Ovary (tissue), 3 donors: ENCODE measurements around the gene SSTR5.

Source experiments
- CTCF ChIP-seq, 3 donors: fragments of 450-650 bp in 2 of 3; fragments of 200-600 bp in 1 of 3; IDR thresholded peaks; one replicate each; pipeline versions ENCODE4 v1.5.1 to v1.8.0; 2016 to 2022; ENCODE audit warnings: antibody characterized with exemption in 3 of 3, mild to moderate bottlenecking in 1 of 3
- EP300 ChIP-seq: sonication (generic); formaldehyde crosslinking; IDR thresholded peaks from one replicate; pipeline ENCODE4 v1.6.1; 2017; ENCODE audit warnings: antibody characterized with exemption
- POLR2A ChIP-seq: fragments of 450-650 bp; IDR thresholded peaks from one replicate; pipeline ENCODE4 v1.6.1; 2017; ENCODE audit warnings: antibody characterized with exemption, mild to moderate bottlenecking, moderate library complexity
- donor health status: DM: no; HTN: no; CAD: no.

DNA sequence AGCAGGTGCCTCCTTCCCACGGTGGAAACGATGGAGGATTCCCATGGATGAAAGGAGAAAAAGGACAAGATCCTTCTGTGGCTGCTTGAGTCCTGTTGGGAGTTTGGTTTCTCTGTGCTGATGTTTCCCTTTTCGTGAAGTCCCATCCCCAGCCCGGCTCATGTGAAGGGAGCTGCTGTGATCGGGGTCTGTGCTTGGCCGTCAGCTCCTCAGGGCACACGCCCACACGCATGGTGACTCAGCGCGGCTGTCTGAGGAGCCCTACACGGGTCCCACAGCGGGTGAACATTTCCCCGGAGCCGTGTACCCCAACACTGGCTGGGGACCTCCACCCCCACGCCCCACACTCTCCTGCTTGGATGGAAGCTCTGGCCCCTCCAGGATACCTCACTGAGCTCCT is 44.5 kb upstream of the SSTR5 start:
- no peak for TF ChIP-seq POLR2A
- no peak for TF ChIP-seq CTCF (IDR thresholded peaks at IDR 0.05)
- TF ChIP-seq EP300, result no peak
